ENCODE measurements around the gene ZNF519. TPM values are rescaled to one million over a fixed set of nuclear protein-coding genes. Genes with fewer than 3 reads are reported as not detected.
A peak's percentile ranks its signal among the peaks of the same experiment; 100 is the strongest.
"Not testable (repeated sequence)": the region's sequence is repeated elsewhere in the genome, so short reads cannot be mapped to it uniquely, and the experiment has no call there.

Gene ZNF519
- total RNA-seq, 4 donors from 2014 or later: 0.73 to 2.3 (median 2.0) TPM

DNA sequence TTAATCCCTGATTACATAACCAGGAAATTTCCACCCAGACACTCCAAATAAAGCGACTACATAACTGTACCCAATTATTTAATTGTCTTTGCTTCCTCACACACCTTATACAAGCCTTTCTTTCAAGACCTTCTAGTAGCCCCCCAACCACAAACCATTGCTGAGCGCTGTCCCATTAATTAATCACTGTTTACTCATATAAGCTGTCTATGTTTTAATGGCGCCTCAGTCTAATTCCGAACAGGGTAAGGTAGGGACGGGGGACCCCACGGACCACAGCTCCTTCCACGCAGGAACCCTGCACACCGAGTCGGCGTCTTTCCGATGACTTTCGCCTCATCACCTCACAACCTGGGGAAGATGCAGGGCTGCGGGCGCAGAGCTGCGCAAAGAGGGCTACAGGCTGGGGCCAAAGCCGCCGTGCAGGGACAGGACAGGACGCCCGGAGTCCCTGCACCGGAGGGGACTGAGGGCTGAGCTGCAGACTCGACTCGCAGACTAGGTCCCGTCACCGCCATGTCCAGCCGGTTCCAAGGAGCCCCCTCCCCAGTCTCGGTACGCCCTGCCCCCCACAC, 452 bp downstream of the ZNF519 start:
- intact Hi-C loops (cut with DNase I; ENCODE audit: low total_unique reads); H3K27me3 ChIP-seq; in situ Hi-C loops (cut with MboI; ENCODE audit: low sequenced_read_pairs in 4 of 4); H3K36me3 ChIP-seq; DNase-seq; H3K9me3 ChIP-seq; H3K4me1 ChIP-seq: not testable (repeated sequence)
- Histone ChIP-seq H3K27ac (peak overlapping the region; percentile 6 to 81 (median 64)), H3K4me3 (peak overlapping the region; percentile 60 to 82 (median 70))
- peak; percentile 38 to 56 for ATAC-seq

DNA sequence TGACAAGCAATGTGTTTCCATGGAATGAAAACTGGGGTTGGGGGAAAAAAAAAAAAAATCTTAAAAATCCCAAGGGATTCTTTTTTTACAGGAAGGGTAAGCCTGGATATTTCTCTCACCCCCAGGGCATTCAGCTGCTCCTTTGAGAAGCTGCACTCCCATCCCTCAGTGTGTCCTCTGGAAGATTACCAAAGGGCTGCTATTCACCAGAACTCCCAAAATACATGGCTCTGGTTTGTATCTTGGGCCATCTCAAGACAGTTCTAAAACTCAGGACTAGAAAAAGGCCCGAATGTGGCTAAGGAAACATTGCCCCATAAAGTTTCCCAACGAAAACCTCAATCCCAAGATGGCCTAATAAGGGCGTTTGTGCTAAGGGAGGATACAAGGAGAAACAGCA, 1.4 kb downstream of the ZNF519 start:
- intact Hi-C loops (cut with DNase I; ENCODE audit: low total_unique reads): not testable (repeated sequence)

DNA sequence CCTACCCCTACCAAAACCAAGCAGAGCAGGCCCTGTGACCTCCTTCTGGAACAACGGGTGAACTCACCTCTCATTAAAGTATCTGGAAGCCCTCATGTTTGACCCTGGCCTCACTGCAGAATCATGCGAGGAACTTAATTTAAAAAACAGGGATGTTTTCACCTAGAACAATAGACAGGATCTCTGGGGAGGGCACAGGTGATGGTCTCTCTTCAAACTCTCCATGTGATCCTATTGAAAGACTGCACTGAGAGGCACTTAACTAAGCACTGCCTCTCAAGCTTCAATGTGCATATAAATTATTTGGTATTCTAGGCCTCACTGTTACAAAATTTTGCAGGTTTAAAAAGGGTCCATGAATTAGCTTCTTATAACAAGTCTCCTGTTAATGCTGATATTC, 7.5 kb downstream of the ZNF519 start:
- ATAC-seq (no peak), DNase-seq (no peak)
- intact Hi-C loops (cut with DNase I; ENCODE audit: low total_unique reads): no loop called here
- no peak overlapping the region for H3K4me3 ChIP-seq
- H3K27ac ChIP-seq: no peak overlapping the region
- no peaks in the 10 kb centered on the region for H3K27me3 ChIP-seq
- no peaks in the 10 kb centered on the region for H3K9me3 ChIP-seq
- TF ChIP-seq, protein P1, sequence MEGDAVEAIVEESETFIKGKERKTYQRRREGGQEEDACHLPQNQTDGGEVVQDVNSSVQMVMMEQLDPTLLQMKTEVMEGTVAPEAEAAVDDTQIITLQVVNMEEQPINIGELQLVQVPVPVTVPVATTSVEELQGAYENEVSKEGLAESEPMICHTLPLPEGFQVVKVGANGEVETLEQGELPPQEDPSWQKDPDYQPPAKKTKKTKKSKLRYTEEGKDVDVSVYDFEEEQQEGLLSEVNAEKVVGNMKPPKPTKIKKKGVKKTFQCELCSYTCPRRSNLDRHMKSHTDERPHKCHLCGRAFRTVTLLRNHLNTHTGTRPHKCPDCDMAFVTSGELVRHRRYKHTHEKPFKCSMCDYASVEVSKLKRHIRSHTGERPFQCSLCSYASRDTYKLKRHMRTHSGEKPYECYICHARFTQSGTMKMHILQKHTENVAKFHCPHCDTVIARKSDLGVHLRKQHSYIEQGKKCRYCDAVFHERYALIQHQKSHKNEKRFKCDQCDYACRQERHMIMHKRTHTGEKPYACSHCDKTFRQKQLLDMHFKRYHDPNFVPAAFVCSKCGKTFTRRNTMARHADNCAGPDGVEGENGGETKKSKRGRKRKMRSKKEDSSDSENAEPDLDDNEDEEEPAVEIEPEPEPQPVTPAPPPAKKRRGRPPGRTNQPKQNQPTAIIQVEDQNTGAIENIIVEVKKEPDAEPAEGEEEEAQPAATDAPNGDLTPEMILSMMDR (IDR thresholded peaks at IDR 0.05 in 4 of 5, conservative IDR thresholded peaks at IDR 0.05 in 1 of 5): no peak
- no peak for TF ChIP-seq POLR2A (IDR thresholded peaks at IDR 0.05)
- no peaks in the 10 kb centered on the region for H3K4me1 ChIP-seq
- no peaks in the 10 kb centered on the region for H3K36me3 ChIP-seq
- in situ Hi-C loops (cut with MboI; ENCODE audit: low sequenced_read_pairs in 4 of 4): no loop called here

More for the DNA sequence above, 1.4 kb downstream of the ZNF519 start:
- ATAC-seq; H3K27me3 ChIP-seq; H3K27ac ChIP-seq; DNase-seq; H3K4me1 ChIP-seq; H3K36me3 ChIP-seq; in situ Hi-C loops (cut with MboI; ENCODE audit: low sequenced_read_pairs in 4 of 4); H3K9me3 ChIP-seq; H3K4me3 ChIP-seq: not testable (repeated sequence)

DNA sequence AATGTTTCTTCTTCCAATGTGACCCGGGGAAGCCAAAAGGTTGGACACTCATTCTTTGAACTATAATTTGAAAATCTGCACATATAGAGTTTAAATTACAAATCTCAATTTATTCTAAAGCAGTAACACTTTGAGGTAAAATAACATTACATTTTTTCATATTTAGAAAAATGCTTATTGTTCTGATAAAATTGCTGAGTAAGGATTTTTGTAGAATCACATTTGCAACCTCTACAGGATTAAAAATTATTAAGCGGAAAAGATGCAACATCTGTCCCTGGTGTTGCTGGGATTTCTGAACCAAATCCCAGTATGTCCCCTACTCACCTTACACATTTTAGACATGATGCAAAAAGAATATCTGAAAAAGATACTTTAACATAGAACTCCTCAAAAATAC, 10.1 kb downstream of the ZNF519 start:
- no peaks in the 10 kb centered on the region for H3K4me1 ChIP-seq
- ATAC-seq (no peak), DNase-seq (no peak)
- in situ Hi-C loops (cut with MboI; ENCODE audit: low sequenced_read_pairs in 4 of 4): no loop called here
- intact Hi-C loops (cut with DNase I; ENCODE audit: low total_unique reads): no loop called here
- H3K9me3 ChIP-seq: no peaks in the 10 kb centered on the region
- no peak overlapping the region for H3K27ac ChIP-seq
- H3K27me3 ChIP-seq: no peaks in the 10 kb centered on the region
- H3K36me3 ChIP-seq: no peaks in the 10 kb centered on the region
- TF ChIP-seq POLR2A (IDR thresholded peaks at IDR 0.05): no peak
- TF ChIP-seq, protein P1 (IDR thresholded peaks at IDR 0.05 in 4 of 5, conservative IDR thresholded peaks at IDR 0.05 in 1 of 5): no peak
- no peak overlapping the region for H3K4me3 ChIP-seq

DNA sequence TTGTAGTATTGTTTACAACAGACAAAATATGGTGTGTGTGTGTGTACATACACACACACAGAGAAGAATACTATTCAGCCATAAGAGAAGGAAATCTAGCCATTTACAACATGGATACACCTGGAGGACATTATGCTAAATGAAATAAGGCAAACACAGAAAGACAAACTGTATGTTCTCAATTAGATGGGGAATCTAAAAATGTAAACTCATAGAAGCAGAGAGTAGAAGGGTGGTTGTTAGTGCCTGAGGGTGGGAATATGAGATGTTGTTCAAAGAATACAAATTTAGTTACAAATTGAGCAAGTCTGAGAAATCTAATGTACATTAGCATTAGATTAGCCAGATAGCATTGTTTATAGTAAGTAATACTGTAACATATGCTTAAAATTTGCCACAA, 11.3 kb downstream of the ZNF519 start:
- no peaks in the 10 kb centered on the region for H3K9me3 ChIP-seq
- no peak overlapping the region for H3K27ac ChIP-seq
- TF ChIP-seq, protein P1 (IDR thresholded peaks at IDR 0.05 in 4 of 5, conservative IDR thresholded peaks at IDR 0.05 in 1 of 5): no peak
- TF ChIP-seq POLR2A (IDR thresholded peaks at IDR 0.05): no peak
- ATAC-seq (no peak), DNase-seq (no peak)
- H3K4me3 ChIP-seq: no peak overlapping the region
- H3K36me3 ChIP-seq: no peaks in the 10 kb centered on the region
- in situ Hi-C loops (cut with MboI; ENCODE audit: low sequenced_read_pairs in 4 of 4) (no loop called here), intact Hi-C loops (cut with DNase I; ENCODE audit: low total_unique reads) (no loop called here)
- no peaks in the 10 kb centered on the region for H3K27me3 ChIP-seq
- H3K4me1 ChIP-seq: no peaks in the 10 kb centered on the region

DNA sequence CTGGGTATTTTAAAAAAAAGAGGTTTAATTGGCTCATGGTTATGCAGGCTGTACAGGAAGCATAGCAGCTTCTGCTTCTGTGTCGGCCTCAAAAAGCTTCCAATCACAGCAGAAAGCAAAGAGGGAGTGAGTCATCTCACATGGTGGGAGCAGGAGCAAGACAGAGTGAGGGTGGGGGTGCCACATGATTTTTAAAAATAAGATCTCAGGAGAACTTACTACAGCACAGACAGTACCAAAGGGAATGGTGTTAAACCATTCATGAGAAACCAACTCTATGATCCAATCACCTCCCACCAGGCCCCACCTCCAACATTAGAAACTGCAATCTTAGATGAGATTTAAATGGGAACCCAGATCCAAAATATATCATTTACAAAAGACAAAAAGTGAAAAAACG, 14.6 kb downstream of the ZNF519 start:
- ATAC-seq (no peak), DNase-seq (no peak)
- Histone ChIP-seq H3K36me3 (no peaks in the 10 kb centered on the region), H3K27me3 (no peaks in the 10 kb centered on the region), H3K4me1 (no peaks in the 10 kb centered on the region), H3K27ac (no peak overlapping the region), H3K4me3 (no peak overlapping the region), H3K9me3 (no peaks in the 10 kb centered on the region)
- in situ Hi-C loops (cut with MboI; ENCODE audit: low sequenced_read_pairs in 4 of 4) (no loop called here), intact Hi-C loops (cut with DNase I; ENCODE audit: low total_unique reads) (no loop called here)
- TF ChIP-seq, protein P1 (IDR thresholded peaks at IDR 0.05 in 4 of 5, conservative IDR thresholded peaks at IDR 0.05 in 1 of 5): no peak
- no peak for TF ChIP-seq POLR2A (IDR thresholded peaks at IDR 0.05)
